K562 (cell line): ENCODE results near the gene CCL4. TPM values are rescaled to one million over a fixed set of nuclear protein-coding genes. Genes with fewer than 3 reads are reported as not detected.

Source experiments
- HIVEP1 ChIP-seq: fragments of 250-450 bp; sonication (Bioruptor Pico); IDR thresholded peaks from 2 replicates; pipeline ENCODE4 v1.4.0; 2020; ENCODE audit warnings: mild to moderate bottlenecking
- MTF1 ChIP-seq: fragments of 250-450 bp; sonication (Bioruptor Pico); IDR thresholded peaks from 2 replicates; pipeline ENCODE4 v1.9.0; 2021; ENCODE audit warnings: moderate library complexity, mild to moderate bottlenecking, inconsistent platforms, borderline replicate concordance
- RBM22 ChIP-seq: fragments of 200-400 bp; formaldehyde crosslinking; IDR thresholded peaks from 2 replicates; pipeline ENCODE4 v1.6.1; 2018; ENCODE audit warnings: low read length, low read depth; ENCODE audit not compliant: poor library complexity, severe bottlenecking
- SAFB ChIP-seq: fragments of 200-400 bp; formaldehyde crosslinking; IDR thresholded peaks from 2 replicates; pipeline ENCODE4 v1.6.1; 2017; ENCODE audit warnings: low read depth, low read length, borderline replicate concordance
- polyA plus RNA-seq, 8 experiments: library from polyadenylated mRNA; depleted of rRNA in 4 of 8; stranded (reverse) in 5 of 8; unstranded in 3 of 8; fragments of >200 nt; fragmentation: Nextera tagmentation in 2 of 8; fragmentation: Illumina TruSeq in 1 of 8; extraction: Ambion mirVana in 2 of 8; extraction: Trizol in 1 of 8; gene quantifications; 2 replicates each; pipeline versions ENCODE4 v1.2.1 to v1.2.3, GENCODE V29; 2011 to 2014; ENCODE audit warnings: inconsistent platforms in 1 of 8, missing spikeins in 1 of 8
- total RNA-seq, 7 experiments: library from RNA; depleted of rRNA in 6 of 7; stranded (reverse); fragments of >200 nt in 6 of 7; fragmentation: Illumina TruSeq in 2 of 7; extraction: Trizol in 2 of 7; gene quantifications; 2 replicates each; pipeline versions ENCODE4 v1.2.1 to v1.2.3, GENCODE V29; 2011 to 2021; ENCODE audit warnings: low replicate concordance in 1 of 7
- TF ChIP-seq, protein P1 (sequence below): sonication (generic); formaldehyde crosslinking; IDR thresholded peaks from 2 replicates; pipeline ENCODE4 v1.8.0; 2023; ENCODE audit warnings: mild to moderate bottlenecking, missing genetic modification reagents
- TF ChIP-seq, protein P2 (sequence below), 2 experiments: fragments of 450-650 bp in 1 of 2; IDR thresholded peaks; 2 replicates each; pipeline ENCODE4 v1.6.1; 2011 to 2017; ENCODE audit warnings: low read depth in 2 of 2, antibody characterized with exemption in 1 of 2, borderline replicate concordance in 1 of 2, low read length in 1 of 2, mild to moderate bottlenecking in 1 of 2, mixed read lengths in 1 of 2; ENCODE audit not compliant: control insufficient read depth in 1 of 2
- TF ChIP-seq, protein P3 (sequence below): fragments of 450-650 bp; IDR thresholded peaks from 2 replicates; pipeline ENCODE4 v1.6.1; 2016; ENCODE audit warnings: mild to moderate bottlenecking, moderate library complexity
- TF ChIP-seq, protein P4 (sequence below): fragments of 250-450 bp; sonication (Bioruptor Pico); IDR thresholded peaks from 2 replicates; pipeline ENCODE4 v1.5.0; 2021

Gene CCL4
- total and polyA plus RNA-seq, 9 of the 15 experiments (the other 6 are each of a cell fraction or from before 2014, with no cell fraction given), result 0.91 TPM; not detected in 8

DNA sequence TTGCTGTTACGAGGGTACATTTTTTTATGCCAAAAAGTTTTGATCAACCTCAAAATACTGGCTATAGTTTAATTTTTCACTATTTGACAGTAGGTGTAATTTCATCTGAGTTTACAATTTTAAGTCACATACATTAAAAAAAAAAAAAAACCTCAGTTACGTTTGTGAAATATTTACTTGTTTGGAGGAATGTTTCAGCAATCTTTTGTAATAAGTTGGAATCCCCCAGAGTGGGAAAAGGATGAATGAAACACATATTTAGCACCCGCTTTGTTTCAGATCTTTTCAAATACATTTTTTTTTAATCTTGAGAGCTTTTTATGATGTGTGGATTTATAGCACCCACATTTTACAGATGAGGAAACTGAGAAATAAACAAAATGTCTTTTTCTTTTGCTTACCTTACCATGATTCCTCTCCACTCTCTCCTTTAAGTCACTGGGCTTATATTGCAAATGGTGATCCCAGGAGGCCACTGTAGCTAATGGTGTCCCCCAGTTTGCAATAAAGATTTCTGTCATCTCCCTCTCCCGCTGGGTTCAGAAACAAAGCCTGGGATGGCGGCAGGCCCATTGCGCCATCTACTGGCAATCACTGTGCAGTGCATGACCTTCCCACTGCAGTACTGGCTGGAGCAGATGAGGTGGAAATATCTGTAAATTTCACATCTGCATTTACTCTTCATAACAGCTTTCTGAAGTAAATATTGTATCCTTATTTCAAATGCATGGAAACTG is 45.1 kb downstream of the CCL4 start (continued):
- TF ChIP-seq, protein P1, sequence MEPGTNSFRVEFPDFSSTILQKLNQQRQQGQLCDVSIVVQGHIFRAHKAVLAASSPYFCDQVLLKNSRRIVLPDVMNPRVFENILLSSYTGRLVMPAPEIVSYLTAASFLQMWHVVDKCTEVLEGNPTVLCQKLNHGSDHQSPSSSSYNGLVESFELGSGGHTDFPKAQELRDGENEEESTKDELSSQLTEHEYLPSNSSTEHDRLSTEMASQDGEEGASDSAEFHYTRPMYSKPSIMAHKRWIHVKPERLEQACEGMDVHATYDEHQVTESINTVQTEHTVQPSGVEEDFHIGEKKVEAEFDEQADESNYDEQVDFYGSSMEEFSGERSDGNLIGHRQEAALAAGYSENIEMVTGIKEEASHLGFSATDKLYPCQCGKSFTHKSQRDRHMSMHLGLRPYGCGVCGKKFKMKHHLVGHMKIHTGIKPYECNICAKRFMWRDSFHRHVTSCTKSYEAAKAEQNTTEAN, result no peak
- TF ChIP-seq, protein P2, sequence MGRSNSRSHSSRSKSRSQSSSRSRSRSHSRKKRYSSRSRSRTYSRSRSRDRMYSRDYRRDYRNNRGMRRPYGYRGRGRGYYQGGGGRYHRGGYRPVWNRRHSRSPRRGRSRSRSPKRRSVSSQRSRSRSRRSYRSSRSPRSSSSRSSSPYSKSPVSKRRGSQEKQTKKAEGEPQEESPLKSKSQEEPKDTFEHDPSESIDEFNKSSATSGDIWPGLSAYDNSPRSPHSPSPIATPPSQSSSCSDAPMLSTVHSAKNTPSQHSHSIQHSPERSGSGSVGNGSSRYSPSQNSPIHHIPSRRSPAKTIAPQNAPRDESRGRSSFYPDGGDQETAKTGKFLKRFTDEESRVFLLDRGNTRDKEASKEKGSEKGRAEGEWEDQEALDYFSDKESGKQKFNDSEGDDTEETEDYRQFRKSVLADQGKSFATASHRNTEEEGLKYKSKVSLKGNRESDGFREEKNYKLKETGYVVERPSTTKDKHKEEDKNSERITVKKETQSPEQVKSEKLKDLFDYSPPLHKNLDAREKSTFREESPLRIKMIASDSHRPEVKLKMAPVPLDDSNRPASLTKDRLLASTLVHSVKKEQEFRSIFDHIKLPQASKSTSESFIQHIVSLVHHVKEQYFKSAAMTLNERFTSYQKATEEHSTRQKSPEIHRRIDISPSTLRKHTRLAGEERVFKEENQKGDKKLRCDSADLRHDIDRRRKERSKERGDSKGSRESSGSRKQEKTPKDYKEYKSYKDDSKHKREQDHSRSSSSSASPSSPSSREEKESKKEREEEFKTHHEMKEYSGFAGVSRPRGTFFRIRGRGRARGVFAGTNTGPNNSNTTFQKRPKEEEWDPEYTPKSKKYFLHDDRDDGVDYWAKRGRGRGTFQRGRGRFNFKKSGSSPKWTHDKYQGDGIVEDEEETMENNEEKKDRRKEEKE (IDR thresholded peaks at IDR 0.05; ENCODE audit: borderline replicate concordance in 1 of 2, control insufficient read depth in 1 of 2, low read depth in 2 of 2, low read length in 1 of 2), result no peak
- TF ChIP-seq, protein P3, sequence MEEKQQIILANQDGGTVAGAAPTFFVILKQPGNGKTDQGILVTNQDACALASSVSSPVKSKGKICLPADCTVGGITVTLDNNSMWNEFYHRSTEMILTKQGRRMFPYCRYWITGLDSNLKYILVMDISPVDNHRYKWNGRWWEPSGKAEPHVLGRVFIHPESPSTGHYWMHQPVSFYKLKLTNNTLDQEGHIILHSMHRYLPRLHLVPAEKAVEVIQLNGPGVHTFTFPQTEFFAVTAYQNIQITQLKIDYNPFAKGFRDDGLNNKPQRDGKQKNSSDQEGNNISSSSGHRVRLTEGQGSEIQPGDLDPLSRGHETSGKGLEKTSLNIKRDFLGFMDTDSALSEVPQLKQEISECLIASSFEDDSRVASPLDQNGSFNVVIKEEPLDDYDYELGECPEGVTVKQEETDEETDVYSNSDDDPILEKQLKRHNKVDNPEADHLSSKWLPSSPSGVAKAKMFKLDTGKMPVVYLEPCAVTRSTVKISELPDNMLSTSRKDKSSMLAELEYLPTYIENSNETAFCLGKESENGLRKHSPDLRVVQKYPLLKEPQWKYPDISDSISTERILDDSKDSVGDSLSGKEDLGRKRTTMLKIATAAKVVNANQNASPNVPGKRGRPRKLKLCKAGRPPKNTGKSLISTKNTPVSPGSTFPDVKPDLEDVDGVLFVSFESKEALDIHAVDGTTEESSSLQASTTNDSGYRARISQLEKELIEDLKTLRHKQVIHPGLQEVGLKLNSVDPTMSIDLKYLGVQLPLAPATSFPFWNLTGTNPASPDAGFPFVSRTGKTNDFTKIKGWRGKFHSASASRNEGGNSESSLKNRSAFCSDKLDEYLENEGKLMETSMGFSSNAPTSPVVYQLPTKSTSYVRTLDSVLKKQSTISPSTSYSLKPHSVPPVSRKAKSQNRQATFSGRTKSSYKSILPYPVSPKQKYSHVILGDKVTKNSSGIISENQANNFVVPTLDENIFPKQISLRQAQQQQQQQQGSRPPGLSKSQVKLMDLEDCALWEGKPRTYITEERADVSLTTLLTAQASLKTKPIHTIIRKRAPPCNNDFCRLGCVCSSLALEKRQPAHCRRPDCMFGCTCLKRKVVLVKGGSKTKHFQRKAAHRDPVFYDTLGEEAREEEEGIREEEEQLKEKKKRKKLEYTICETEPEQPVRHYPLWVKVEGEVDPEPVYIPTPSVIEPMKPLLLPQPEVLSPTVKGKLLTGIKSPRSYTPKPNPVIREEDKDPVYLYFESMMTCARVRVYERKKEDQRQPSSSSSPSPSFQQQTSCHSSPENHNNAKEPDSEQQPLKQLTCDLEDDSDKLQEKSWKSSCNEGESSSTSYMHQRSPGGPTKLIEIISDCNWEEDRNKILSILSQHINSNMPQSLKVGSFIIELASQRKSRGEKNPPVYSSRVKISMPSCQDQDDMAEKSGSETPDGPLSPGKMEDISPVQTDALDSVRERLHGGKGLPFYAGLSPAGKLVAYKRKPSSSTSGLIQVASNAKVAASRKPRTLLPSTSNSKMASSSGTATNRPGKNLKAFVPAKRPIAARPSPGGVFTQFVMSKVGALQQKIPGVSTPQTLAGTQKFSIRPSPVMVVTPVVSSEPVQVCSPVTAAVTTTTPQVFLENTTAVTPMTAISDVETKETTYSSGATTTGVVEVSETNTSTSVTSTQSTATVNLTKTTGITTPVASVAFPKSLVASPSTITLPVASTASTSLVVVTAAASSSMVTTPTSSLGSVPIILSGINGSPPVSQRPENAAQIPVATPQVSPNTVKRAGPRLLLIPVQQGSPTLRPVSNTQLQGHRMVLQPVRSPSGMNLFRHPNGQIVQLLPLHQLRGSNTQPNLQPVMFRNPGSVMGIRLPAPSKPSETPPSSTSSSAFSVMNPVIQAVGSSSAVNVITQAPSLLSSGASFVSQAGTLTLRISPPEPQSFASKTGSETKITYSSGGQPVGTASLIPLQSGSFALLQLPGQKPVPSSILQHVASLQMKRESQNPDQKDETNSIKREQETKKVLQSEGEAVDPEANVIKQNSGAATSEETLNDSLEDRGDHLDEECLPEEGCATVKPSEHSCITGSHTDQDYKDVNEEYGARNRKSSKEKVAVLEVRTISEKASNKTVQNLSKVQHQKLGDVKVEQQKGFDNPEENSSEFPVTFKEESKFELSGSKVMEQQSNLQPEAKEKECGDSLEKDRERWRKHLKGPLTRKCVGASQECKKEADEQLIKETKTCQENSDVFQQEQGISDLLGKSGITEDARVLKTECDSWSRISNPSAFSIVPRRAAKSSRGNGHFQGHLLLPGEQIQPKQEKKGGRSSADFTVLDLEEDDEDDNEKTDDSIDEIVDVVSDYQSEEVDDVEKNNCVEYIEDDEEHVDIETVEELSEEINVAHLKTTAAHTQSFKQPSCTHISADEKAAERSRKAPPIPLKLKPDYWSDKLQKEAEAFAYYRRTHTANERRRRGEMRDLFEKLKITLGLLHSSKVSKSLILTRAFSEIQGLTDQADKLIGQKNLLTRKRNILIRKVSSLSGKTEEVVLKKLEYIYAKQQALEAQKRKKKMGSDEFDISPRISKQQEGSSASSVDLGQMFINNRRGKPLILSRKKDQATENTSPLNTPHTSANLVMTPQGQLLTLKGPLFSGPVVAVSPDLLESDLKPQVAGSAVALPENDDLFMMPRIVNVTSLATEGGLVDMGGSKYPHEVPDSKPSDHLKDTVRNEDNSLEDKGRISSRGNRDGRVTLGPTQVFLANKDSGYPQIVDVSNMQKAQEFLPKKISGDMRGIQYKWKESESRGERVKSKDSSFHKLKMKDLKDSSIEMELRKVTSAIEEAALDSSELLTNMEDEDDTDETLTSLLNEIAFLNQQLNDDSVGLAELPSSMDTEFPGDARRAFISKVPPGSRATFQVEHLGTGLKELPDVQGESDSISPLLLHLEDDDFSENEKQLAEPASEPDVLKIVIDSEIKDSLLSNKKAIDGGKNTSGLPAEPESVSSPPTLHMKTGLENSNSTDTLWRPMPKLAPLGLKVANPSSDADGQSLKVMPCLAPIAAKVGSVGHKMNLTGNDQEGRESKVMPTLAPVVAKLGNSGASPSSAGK, result no peak
- no peak for TF ChIP-seq SAFB
- TF ChIP-seq RBM22, result no peak
- TF ChIP-seq, protein P4, sequence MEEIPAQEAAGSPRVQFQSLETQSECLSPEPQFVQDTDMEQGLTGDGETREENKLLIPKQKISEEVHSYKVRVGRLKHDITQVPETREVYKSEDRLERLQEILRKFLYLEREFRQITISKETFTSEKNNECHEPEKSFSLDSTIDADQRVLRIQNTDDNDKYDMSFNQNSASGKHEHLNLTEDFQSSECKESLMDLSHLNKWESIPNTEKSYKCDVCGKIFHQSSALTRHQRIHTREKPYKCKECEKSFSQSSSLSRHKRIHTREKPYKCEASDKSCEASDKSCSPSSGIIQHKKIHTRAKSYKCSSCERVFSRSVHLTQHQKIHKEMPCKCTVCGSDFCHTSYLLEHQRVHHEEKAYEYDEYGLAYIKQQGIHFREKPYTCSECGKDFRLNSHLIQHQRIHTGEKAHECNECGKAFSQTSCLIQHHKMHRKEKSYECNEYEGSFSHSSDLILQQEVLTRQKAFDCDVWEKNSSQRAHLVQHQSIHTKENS, result no peak
- TF ChIP-seq MTF1 (CRISPR knock-in tag), result no peak
- no peak for TF ChIP-seq HIVEP1 (CRISPR knock-in tag)
